H9 (cell line): ENCODE results near the gene STXBP5L. TPM values are rescaled to one million over a fixed set of nuclear protein-coding genes. Genes with fewer than 3 reads are reported as not detected.

ENCODE experiments used
- DNase-seq: peaks from one replicate; pipeline ENCODE4 v3.0.0-alpha.2; 2017
- H2AFZ ChIP-seq: one replicate; pipeline ENCODE4 v1.6.1; 2013; ENCODE audit warnings: mild to moderate bottlenecking, low read length, control low read depth, moderate library complexity
- H2AK5ac ChIP-seq: 2 replicates; pipeline ENCODE4 v1.6.1; 2013; ENCODE audit warnings: low read length, control low read depth, mixed read lengths; ENCODE audit not compliant: insufficient read length
- H2BK120ac ChIP-seq: one replicate; pipeline ENCODE4 v1.6.1; 2013; ENCODE audit warnings: low read depth, mild to moderate bottlenecking, low read length, control low read depth, inconsistent platforms; ENCODE audit not compliant: poor library complexity, severe bottlenecking
- H2BK12ac ChIP-seq: 2 replicates; pipeline ENCODE4 v1.6.1; 2013; ENCODE audit warnings: low read length, control low read depth, mixed read lengths, low read depth; ENCODE audit not compliant: insufficient read length
- H2BK15ac ChIP-seq: 2 replicates; pipeline ENCODE4 v1.6.1; 2013; ENCODE audit warnings: low read depth, low read length, control low read depth
- H2BK20ac ChIP-seq: one replicate; pipeline ENCODE4 v1.6.1; 2013; ENCODE audit warnings: low read depth, mild to moderate bottlenecking, low read length, control low read depth, inconsistent platforms; ENCODE audit not compliant: poor library complexity, severe bottlenecking
- H2BK5ac ChIP-seq: 2 replicates; pipeline ENCODE4 v1.6.1; 2013; ENCODE audit warnings: low read length, control low read depth, mixed read lengths; ENCODE audit not compliant: insufficient read length
- H3K14ac ChIP-seq: 2 replicates; pipeline ENCODE4 v1.6.1; 2013; ENCODE audit warnings: low read length, control low read depth; ENCODE audit not compliant: insufficient read depth
- H3K18ac ChIP-seq: 2 replicates; pipeline ENCODE4 v1.6.1; 2013; ENCODE audit warnings: low read depth, mild to moderate bottlenecking, mixed read lengths, low read length, control low read depth; ENCODE audit not compliant: insufficient read length
- H3K23ac ChIP-seq: 2 replicates; pipeline ENCODE4 v1.6.1; 2013; ENCODE audit warnings: low read length, control low read depth, mixed read lengths, low read depth; ENCODE audit not compliant: insufficient read length
- H3K23me2 ChIP-seq: 2 replicates; pipeline ENCODE4 v1.6.1; 2013; ENCODE audit warnings: low read depth, mild to moderate bottlenecking, mixed read lengths, low read length, control low read depth; ENCODE audit not compliant: insufficient read length, poor library complexity, severe bottlenecking
- H3K27ac ChIP-seq: 2 replicates; pipeline ENCODE4 v1.5.1; 2013; ENCODE audit warnings: low read length, control low read depth, mixed read lengths, low read depth; ENCODE audit not compliant: insufficient read length
- H3K27me3 ChIP-seq: 2 replicates; pipeline ENCODE4 v1.6.1; 2013; ENCODE audit warnings: low read length, control low read depth, inconsistent platforms; ENCODE audit not compliant: insufficient read depth
- H3K4ac ChIP-seq: 2 replicates; pipeline ENCODE4 v1.6.1; 2013; ENCODE audit warnings: low read depth, mild to moderate bottlenecking, control low read depth, inconsistent platforms, low read length, moderate library complexity
- H3K4me1 ChIP-seq: 2 replicates; pipeline ENCODE4 v1.6.1; 2013; ENCODE audit warnings: low read length, control low read depth, inconsistent platforms; ENCODE audit not compliant: insufficient read depth
- H3K4me2 ChIP-seq: 2 replicates; pipeline ENCODE4 v1.6.1; 2013; ENCODE audit warnings: low read length, control low read depth, mixed read lengths; ENCODE audit not compliant: insufficient read length, insufficient read depth
- H3K56ac ChIP-seq: 2 replicates; pipeline ENCODE4 v1.6.1; 2013; ENCODE audit warnings: low read depth, mild to moderate bottlenecking, mixed read lengths, low read length, control low read depth; ENCODE audit not compliant: insufficient read length
- H3K79me1 ChIP-seq: 2 replicates; pipeline ENCODE4 v1.6.1; 2013; ENCODE audit warnings: low read depth, mild to moderate bottlenecking, moderate library complexity, low read length, control low read depth, inconsistent platforms; ENCODE audit not compliant: insufficient read depth, poor library complexity, severe bottlenecking
- H3K79me2 ChIP-seq: 2 replicates; pipeline ENCODE4 v1.6.1; 2013; ENCODE audit warnings: low read length, control low read depth, inconsistent platforms; ENCODE audit not compliant: insufficient read depth
- H3K9ac ChIP-seq: 2 replicates; pipeline ENCODE4 v1.6.1; 2013; ENCODE audit warnings: low read length, control low read depth, mixed read lengths; ENCODE audit not compliant: insufficient read length; ENCODE audit errors: extremely low read depth
- H3K9me3 ChIP-seq: one replicate; pipeline ENCODE4 v1.6.1; 2013; ENCODE audit warnings: low read depth, low read length, inconsistent platforms; ENCODE audit not compliant: control insufficient read depth
- H3T11ph ChIP-seq: one replicate; pipeline ENCODE4 v1.6.1; 2013; ENCODE audit warnings: mild to moderate bottlenecking, low read length, control low read depth, inconsistent platforms
- H4K20me1 ChIP-seq: one replicate; pipeline ENCODE4 v1.6.1; 2013; ENCODE audit not compliant: control insufficient read depth, insufficient read length, insufficient read depth
- H4K5ac ChIP-seq: 2 replicates; pipeline ENCODE4 v1.6.1; 2013; ENCODE audit warnings: low read depth, mild to moderate bottlenecking, mixed read lengths, low read length, control low read depth; ENCODE audit not compliant: insufficient read length
- H4K8ac ChIP-seq: replicated peaks from 2 replicates; pipeline ENCODE4 v1.6.1; 2013; ENCODE audit warnings: low read length, control low read depth, mixed read lengths, low read depth; ENCODE audit not compliant: insufficient read length
- H4K91ac ChIP-seq: 2 replicates; pipeline ENCODE4 v1.6.1; 2013; ENCODE audit warnings: low read depth, mild to moderate bottlenecking, moderate library complexity, mixed read lengths, low read length, control low read depth; ENCODE audit not compliant: insufficient read length
- H3K27ac Mint-ChIP-seq, 3 experiments: 2 replicates in 2 of 3; 3 replicates in 1 of 3; pipeline ENCODE4 v1.8.0; 2020 to 2021; ENCODE audit warnings: mixed read lengths in 3 of 3, mild to moderate bottlenecking in 1 of 3, moderate library complexity in 1 of 3
- H3K27me3 Mint-ChIP-seq: 2 replicates; pipeline ENCODE4 v1.8.0; 2021; ENCODE audit warnings: low read depth, mild to moderate bottlenecking, moderate library complexity, mixed read lengths
- H3K36me3 Mint-ChIP-seq, 3 experiments: 2 replicates in 2 of 3; 3 replicates in 1 of 3; pipeline ENCODE4 v1.8.0; 2020 to 2021; ENCODE audit warnings: low read depth in 3 of 3, mixed read lengths in 3 of 3; ENCODE audit not compliant: insufficient read depth in 1 of 3
- H3K4me1 Mint-ChIP-seq, 2 experiments: 2 replicates each; pipeline ENCODE4 v1.8.0; 2020; ENCODE audit warnings: mixed read lengths in 2 of 2
- H3K4me3 Mint-ChIP-seq, 2 experiments: 2 replicates in 1 of 2; 3 replicates in 1 of 2; pipeline ENCODE4 v1.8.0; 2020 to 2021; ENCODE audit warnings: mild to moderate bottlenecking in 2 of 2, mixed read lengths in 2 of 2, moderate library complexity in 1 of 2
- H3K9me3 Mint-ChIP-seq, 2 experiments: 2 replicates in 1 of 2; 3 replicates in 1 of 2; pipeline ENCODE4 v1.8.0; 2020; ENCODE audit warnings: mild to moderate bottlenecking in 2 of 2, mixed read lengths in 2 of 2, moderate library complexity in 1 of 2
- total RNA-seq: library from RNA; stranded (reverse); gene quantifications from 2 replicates; pipeline ENCODE4 v1.2.1, GENCODE V29; 2021
- TF ChIP-seq, protein P1 (sequence below): fragments of 200-600 bp; sonication (generic); conservative IDR thresholded peaks from 3 replicates; pipeline ENCODE4 v1.8.0; 2021; ENCODE audit warnings: antibody characterized with exemption, mild to moderate bottlenecking

Gene STXBP5L
- total RNA-seq, 1 experiment from 2014 or later = 4.7 TPM

DNA sequence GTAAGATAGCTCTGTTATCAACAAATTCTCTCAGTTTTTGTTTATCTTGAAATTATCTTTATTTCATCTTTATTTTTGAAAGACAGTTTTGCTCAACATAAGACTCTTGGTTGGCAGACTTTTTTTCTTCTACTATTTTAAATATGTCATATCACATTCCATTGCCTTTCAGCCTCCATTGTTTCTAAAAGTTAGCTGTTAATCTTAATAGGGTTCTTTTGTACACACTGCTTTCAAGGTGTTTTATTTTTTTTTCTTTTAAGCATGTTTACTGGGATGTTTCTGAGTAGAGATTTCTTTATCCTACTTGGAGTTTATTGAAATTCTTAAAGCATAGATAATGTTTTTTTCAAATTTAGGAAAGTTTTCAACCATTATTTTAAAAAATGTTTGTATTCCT is 294.6 kb downstream of the STXBP5L start:
- Histone ChIP-seq H3K9me3 (no peaks in the 10 kb centered on the region), H3K27ac (no peak overlapping the region), H2AK5ac (no peak overlapping the region), H3K4ac (no peak overlapping the region), H3K4me2 (no peak overlapping the region), H2BK15ac (no peak overlapping the region), H3T11ph (no peak overlapping the region), H3K9ac (no peak overlapping the region), H3K4me1 (no peaks in the 10 kb centered on the region), H4K8ac (no peak overlapping the region), H4K91ac (no peak overlapping the region), H2AFZ (no peak overlapping the region), H3K27me3 (no peaks in the 10 kb centered on the region), H3K23ac (no peak overlapping the region), H4K20me1 (no peaks in the 10 kb centered on the region), H3K79me2 (no peaks in the 10 kb centered on the region), H2BK12ac (no peak overlapping the region), H2BK120ac (no peak overlapping the region), H3K79me1 (no peaks in the 10 kb centered on the region), H3K18ac (no peak overlapping the region), H2BK5ac (no peak overlapping the region), H3K14ac (no peak overlapping the region), H4K5ac (no peak overlapping the region), H3K23me2 (no peaks in the 10 kb centered on the region), H3K56ac (no peak overlapping the region), H2BK20ac (no peak overlapping the region)
- no peak overlapping the region for H3K4me3 Mint-ChIP-seq
- DNase-seq = no peak
- no peaks in the 10 kb centered on the region for H3K4me1 Mint-ChIP-seq
- H3K27me3 Mint-ChIP-seq = no peaks in the 10 kb centered on the region
- TF ChIP-seq, protein P1, sequence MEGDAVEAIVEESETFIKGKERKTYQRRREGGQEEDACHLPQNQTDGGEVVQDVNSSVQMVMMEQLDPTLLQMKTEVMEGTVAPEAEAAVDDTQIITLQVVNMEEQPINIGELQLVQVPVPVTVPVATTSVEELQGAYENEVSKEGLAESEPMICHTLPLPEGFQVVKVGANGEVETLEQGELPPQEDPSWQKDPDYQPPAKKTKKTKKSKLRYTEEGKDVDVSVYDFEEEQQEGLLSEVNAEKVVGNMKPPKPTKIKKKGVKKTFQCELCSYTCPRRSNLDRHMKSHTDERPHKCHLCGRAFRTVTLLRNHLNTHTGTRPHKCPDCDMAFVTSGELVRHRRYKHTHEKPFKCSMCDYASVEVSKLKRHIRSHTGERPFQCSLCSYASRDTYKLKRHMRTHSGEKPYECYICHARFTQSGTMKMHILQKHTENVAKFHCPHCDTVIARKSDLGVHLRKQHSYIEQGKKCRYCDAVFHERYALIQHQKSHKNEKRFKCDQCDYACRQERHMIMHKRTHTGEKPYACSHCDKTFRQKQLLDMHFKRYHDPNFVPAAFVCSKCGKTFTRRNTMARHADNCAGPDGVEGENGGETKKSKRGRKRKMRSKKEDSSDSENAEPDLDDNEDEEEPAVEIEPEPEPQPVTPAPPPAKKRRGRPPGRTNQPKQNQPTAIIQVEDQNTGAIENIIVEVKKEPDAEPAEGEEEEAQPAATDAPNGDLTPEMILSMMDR = no peak
- H3K9me3 Mint-ChIP-seq = peaks cover 14 to 20% of the 10 kb centered on the region in 2 experiments; a peak in 4 of 5 replicates
- H3K36me3 Mint-ChIP-seq = peaks cover 7 to 14% (median 7%) of the 10 kb centered on the region in 3 experiments
- no peak overlapping the region for H3K27ac Mint-ChIP-seq
